Lower lobe of right lung (tissue), 2 donors: ENCODE data around the gene EFCAB6. TPM values are rescaled to one million over a fixed set of nuclear protein-coding genes. Genes with fewer than 3 reads are reported as not detected.

ENCODE experiments used
- ATAC-seq, 2 donors: fragments of 200-7000 bp; cut with Tn5 transposase; one replicate each; pipeline ENCODE4 v1.9.1; 2020 to 2022; ENCODE audit warnings: mild to moderate bottlenecking in 2 of 2, moderate library complexity in 2 of 2
- DNase-seq: peaks from one replicate; pipeline ENCODE4 v3.0.0-alpha.2; 2020
- H3K27ac ChIP-seq: fragments of 200-600 bp; one replicate; pipeline ENCODE4 v1.8.0; 2022
- H3K27me3 ChIP-seq: fragments of 200-600 bp; one replicate; pipeline ENCODE4 v1.8.0; 2022; ENCODE audit warnings: low read depth
- H3K36me3 ChIP-seq: fragments of 200-600 bp; one replicate; pipeline ENCODE4 v1.8.0; 2022; ENCODE audit warnings: mild to moderate bottlenecking
- H3K4me1 ChIP-seq: fragments of 200-600 bp; one replicate; pipeline ENCODE4 v1.8.0; 2022
- H3K4me3 ChIP-seq: fragments of 200-600 bp; one replicate; pipeline ENCODE4 v1.8.0; 2022; ENCODE audit warnings: mild to moderate bottlenecking
- H3K9me3 ChIP-seq: fragments of 200-600 bp; one replicate; pipeline ENCODE4 v1.8.0; 2022
- CTCF ChIP-seq: fragments of 200-600 bp; IDR thresholded peaks from one replicate; pipeline ENCODE4 v1.8.0; 2022; ENCODE audit warnings: antibody characterized with exemption, mild to moderate bottlenecking
- intact Hi-C: fragments of 100-400 bp; cut with DNase I; formaldehyde crosslinking; loops from one replicate; pipeline ENCODE4 v1.11.0; 2022
- total RNA-seq: library from RNA; stranded (reverse); fragmentation: NEBNext Ultra II Directional; extraction: Animal tissue kit (Norgen Biotek cat#: 25700); gene quantifications from one replicate; pipeline ENCODE4 v1.2.1, GENCODE V29; 2021
- donor health status: DM: no; HTN: yes; CAD: no; lungs with severe emphysema.

The EFCAB6 gene
- total RNA-seq, 1 donor from 2014 or later = 5.8 TPM

GRCh38 chr22:43550024-43550620 lies 262.0 kb downstream of the EFCAB6 start:
- Histone ChIP-seq H3K4me1 (no peaks in the 10 kb centered on the region), H3K27ac (no peak overlapping the region), H3K9me3 (no peaks in the 10 kb centered on the region), H3K36me3 (no peaks in the 10 kb centered on the region), H3K27me3 (no peaks in the 10 kb centered on the region), H3K4me3 (no peak overlapping the region)
- ATAC-seq = no peak
- no peak for TF ChIP-seq CTCF
- intact Hi-C loops = no loop called here
- DNase-seq = no peak

- Histone ChIP-seq H3K27ac (no peak overlapping the region), H3K36me3 (no peaks in the 10 kb centered on the region), H3K9me3 (no peaks in the 10 kb centered on the region), H3K4me3 (no peak overlapping the region), H3K4me1 (no peaks in the 10 kb centered on the region), H3K27me3 (no peaks in the 10 kb centered on the region)
- no peak for ATAC-seq
- DNase-seq = no peak
- no peak for TF ChIP-seq CTCF
- intact Hi-C loops = no loop called here
Measured at GRCh38 chr22:43546186-43546585, 265.9 kb downstream of the EFCAB6 start.

GRCh38 chr22:43544289-43544673 lies 267.8 kb downstream of the EFCAB6 start:
- ATAC-seq (no peak), DNase-seq (no peak)
- no peak for TF ChIP-seq CTCF
- H3K36me3 ChIP-seq = no peaks in the 10 kb centered on the region
- no peak overlapping the region for H3K27ac ChIP-seq
- H3K4me3 ChIP-seq = no peak overlapping the region
- H3K4me1 ChIP-seq = no peaks in the 10 kb centered on the region
- H3K27me3 ChIP-seq = no peaks in the 10 kb centered on the region
- intact Hi-C loops = no loop called here
- no peaks in the 10 kb centered on the region for H3K9me3 ChIP-seq

- no peaks in the 10 kb centered on the region for H3K36me3 ChIP-seq
- H3K27me3 ChIP-seq = no peaks in the 10 kb centered on the region
- TF ChIP-seq CTCF = no peak
- DNase-seq (no peak), ATAC-seq (no peak)
- no peak overlapping the region for H3K27ac ChIP-seq
- no peaks in the 10 kb centered on the region for H3K4me1 ChIP-seq
- H3K9me3 ChIP-seq = no peaks in the 10 kb centered on the region
- H3K4me3 ChIP-seq = no peak overlapping the region
- intact Hi-C loops = no loop called here
Measured at GRCh38 chr22:43543522-43544288, 268.4 kb downstream of the EFCAB6 start.

GRCh38 chr22:43542681-43543521 lies 269.2 kb downstream of the EFCAB6 start:
- no peak for TF ChIP-seq CTCF
- no peaks in the 10 kb centered on the region for H3K27me3 ChIP-seq

More at GRCh38 chr22:43542681-43543521, 269.2 kb downstream of the EFCAB6 start:
- DNase-seq = no peak
- no peaks in the 10 kb centered on the region for H3K36me3 ChIP-seq
- no peaks in the 10 kb centered on the region for H3K9me3 ChIP-seq
- no peak overlapping the region for H3K27ac ChIP-seq
- no peaks in the 10 kb centered on the region for H3K4me1 ChIP-seq
- no peak for ATAC-seq
- intact Hi-C loops = no loop called here
- no peak overlapping the region for H3K4me3 ChIP-seq
